Right kidney (tissue), 9 donors: ENCODE measurements around the gene C4BPB.
"Not testable (repeated sequence)": the region's sequence is repeated elsewhere in the genome, so short reads cannot be mapped to it uniquely, and the experiment has no call there.

Source experiments
- DNase-seq: peaks from one replicate; pipeline ENCODE4 v3.0.0-alpha.2; 2016
- long read RNA-seq, 8 donors: transcript quantifications; one replicate each; lab custom pipeline, GENCODE V29; 2026

The C4BPB gene, protein sequence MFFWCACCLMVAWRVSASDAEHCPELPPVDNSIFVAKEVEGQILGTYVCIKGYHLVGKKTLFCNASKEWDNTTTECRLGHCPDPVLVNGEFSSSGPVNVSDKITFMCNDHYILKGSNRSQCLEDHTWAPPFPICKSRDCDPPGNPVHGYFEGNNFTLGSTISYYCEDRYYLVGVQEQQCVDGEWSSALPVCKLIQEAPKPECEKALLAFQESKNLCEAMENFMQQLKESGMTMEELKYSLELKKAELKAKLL
- long read RNA-seq, donor 1: 0 reads
- long read RNA-seq, donor 2, partial matches to known transcripts: 0 of 1 reads
- long read RNA-seq, donor 2, other reads (novel, unspliced or antisense): 0 of 1 reads
- long read RNA-seq, donor 3: 0 reads
- long read RNA-seq, donor 4: 0 reads
- long read RNA-seq, donor 5, partial matches to known transcripts: 0 of 1 reads
- long read RNA-seq, donor 5, other reads (novel, unspliced or antisense): 0 of 1 reads
- long read RNA-seq, donor 6: 0 reads
- long read RNA-seq, donor 7: 0 reads
- long read RNA-seq, donor 8, partial matches to known transcripts: 0 of 2 reads
- long read RNA-seq, donor 8, other reads (novel, unspliced or antisense): 0 of 2 reads

DNA sequence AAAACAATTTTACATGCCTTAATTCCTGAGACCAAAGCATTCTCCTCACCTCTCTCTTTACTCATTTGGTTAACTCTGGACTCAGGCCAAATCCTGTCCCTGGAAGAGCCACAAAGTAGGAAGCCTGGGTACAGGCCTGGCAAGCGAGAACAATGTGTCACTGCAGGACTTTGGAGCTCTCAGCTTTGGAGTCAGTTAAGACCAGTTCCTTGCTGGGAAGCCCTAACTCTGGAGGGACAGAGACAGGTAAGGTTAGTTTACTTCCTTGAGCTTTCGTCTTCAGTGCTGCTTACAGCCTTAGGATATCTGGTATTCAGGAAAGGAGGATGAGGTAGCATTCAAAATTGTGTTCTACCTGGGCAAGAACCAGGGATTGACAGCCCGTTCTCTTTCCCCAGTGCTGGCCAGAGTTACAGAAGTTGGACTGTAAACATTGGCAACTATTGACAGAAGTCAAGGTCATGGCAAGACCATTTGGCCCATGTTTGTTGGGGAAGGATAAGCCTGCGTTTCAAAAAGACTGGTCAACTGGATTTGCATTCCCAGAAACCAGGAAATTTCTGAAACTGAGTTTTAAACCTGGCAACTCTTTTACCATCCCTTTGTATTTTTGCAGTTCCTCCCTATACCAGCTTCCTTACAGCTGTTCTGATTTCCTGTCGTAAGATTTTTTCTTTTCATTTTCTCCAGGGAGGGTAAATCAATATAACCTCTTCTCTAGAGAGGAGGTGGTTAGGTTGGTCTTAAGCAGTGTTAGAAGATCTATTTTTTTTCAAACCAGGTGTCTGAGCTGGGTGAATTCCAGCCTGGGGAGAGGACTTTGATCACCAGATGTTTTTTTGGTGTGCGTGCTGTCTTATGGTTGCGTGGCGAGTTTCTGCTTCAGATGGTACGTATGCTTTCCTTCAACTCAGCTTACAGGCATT, at the start of gene C4BPB:
Gene C4BPB, plus strand, starts transcription at position 160 of the 926 bp plus-strand sequence. Its CDS starts 672 bp downstream, at position 832.
- DNase-seq: no peak

DNA sequence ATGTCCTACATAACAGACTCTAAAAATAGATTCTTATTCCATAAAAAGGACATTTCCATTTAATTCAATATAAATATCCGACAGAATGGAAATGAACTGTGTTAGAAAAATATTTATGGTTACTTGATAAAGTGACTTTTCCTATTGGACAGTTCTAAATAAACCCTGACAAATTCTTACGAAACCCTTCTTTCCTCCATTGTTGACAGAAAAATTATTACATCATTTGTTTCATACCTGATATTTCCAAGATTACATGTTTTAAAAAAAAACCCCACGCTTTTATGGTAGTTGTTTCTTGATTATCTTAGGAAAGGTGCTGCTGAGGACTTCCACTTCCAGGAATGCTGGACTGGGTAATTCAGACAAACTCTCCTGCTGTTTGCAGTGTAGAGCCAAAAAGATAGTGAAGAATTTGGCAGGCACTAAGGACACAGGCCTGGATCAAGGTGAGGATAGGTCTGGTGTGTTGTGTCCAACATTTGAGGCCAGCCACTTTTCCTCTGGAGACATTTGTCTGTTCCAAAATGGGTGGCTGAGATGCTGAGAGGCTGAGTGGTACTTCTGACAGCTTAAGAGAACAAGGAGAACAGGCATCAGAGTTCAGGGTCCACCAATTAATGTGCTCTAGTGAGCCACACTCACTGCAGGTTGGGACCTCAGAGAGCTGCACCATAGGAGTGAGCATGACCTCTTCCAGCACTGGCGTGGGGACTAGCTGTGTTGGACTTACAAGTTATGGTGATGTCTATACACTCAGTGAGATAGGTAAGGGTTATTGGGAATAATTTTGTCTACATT, 49.1 kb upstream of the C4BPB start:
- no peak for DNase-seq

DNA sequence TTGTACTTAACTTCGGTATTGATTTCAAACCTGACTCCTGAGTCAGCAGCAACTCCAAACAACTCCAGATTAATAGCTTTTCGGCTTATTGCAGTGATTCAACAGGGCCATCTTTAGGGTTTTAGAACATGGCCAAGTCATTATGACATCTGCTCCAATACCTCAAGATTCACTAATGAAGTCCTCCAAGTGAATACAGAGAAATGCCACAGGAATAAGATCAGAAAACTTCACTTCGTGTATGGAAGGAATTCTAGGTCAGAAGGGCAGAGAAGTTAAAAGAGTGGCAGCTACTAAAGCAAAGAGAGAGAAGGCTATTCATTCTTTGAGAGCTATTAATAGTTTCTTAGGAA, 48.5 kb upstream of the C4BPB start:
- DNase-seq: no peak

DNA sequence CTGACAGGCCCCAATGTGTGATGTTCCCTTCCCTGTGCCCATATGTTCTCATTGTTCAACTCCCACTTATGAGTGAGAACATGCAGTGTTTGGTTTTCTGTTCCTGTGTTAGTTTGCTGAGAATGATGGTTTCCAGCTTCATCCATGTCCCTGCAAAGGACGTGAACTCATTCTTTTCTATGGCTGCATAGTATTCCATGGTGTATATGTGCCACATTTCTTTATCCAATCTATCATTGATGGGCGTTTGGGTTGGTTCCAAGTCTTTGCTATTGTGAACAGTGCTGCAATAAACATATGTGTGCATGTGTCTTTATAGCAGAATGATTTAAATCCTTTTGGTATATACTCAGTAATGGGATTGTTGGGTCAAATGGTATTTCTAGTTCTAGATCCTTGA, 47.3 kb upstream of the C4BPB start:
- not testable (repeated sequence) for DNase-seq

DNA sequence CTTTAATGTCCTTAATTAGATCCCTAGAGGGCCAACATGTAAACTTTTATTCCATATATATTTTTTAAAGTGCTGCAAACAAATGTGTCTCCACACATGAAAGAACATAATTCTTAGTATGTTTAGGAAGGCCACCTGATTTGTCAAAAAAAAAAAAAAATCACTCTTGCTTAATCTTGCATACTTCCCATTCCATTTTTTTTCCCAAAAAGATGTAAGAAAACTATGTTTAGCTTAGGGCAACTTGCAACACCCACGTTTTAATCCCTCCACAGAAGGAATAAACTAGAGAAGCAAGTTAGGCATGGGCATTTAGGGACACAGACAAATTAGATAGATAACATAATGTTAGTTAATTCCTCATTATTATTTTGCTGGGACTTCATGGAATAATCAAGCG, 43.2 kb upstream of the C4BPB start:
- no peak for DNase-seq

DNA sequence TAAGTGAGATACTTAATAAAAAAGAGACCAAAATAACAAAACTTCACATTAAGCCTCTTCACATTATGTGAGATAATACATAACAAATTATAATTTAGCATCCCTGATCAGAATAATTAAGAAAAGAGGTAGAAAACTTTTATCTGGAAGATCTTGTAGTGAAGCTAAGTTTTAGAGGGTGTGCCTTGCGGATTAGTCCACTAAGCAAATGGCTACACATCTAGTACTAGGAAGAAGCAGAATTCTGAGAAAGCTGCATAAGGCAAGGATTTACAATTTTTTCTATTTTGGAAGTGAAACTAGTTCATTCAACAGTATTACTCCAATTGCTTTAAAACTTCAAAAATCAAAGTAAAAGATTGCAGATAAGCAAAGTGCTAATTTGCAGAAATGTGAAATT, 41.2 kb upstream of the C4BPB start:
- DNase-seq: no peak

DNA sequence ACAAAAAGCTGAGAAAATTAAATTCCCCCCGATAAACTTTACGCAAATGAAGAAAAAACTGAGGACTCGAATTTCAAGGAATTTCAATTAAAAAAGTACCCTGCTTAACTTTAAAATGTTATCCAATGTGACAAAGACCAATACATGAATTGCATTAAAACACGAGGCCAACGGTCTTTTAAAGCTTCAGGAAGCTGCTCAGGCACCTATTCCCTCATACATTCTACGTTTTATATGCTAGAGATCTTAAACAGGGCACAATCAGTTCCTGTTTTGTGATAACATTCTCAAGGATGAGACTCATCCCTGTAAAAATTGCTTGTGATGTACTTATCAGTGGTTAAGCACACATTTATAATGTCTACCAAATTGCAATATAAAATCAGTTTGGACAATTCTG, 40.6 kb upstream of the C4BPB start:
- no peak for DNase-seq

DNA sequence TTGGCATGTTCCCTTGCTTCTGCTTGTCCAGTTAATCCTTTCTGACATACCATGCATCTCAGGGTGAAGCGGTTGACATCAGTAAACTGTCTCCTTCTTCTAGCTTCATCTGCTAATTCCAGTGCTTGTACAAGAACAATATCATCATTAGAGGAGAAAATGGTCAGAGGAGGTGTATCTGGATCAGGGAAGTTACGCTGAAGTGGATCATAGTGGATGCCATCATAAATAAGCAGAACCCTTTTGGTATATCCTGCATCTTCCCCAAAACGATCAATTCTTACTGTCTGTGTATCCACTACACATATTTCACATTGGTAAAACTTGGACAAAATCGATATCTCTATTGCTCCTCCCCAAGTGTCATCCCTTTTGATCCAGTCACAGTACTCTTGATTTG, 39.6 kb upstream of the C4BPB start:
- no peak for DNase-seq

DNA sequence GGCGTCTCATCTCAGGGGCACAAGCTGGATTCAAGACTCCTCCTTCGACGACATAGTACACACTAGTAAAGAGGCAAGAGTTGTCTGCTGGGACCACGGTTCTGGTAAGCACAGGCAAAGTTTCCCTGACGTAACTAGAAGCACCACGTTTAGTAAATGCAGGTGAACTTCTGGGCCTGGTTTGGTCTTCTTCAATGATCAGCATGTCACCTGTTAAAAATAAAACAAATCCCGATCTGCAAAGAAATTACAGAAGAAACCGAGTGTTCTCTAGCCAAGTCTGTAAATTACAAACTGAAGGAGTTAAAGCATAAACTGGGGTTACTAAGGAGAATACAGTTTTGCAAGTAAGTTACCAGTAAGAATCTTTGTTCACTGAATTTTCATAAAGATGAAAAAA, 39.1 kb upstream of the C4BPB start:
- DNase-seq: no peak

DNA sequence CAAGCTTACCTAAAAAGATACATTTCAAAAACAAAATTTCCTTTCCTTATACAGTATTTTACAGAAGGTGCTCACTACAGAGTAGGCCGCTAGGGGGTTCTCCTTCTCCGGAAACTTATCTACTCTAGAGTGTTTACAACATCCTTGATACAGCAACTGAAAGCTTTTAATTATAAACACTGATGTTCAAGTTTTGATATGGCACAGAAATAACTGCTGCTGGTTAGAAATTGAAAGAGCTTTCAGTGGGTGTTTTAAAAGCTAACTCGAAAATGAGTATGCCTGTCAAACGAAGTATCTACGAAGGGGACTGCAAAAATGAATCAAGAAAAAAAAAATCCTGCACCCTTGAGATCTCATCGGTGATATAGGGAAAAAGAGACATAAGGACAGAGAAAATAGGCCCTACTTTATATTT, 38.7 kb upstream of the C4BPB start:
- peak; percentile 45 for DNase-seq

DNA sequence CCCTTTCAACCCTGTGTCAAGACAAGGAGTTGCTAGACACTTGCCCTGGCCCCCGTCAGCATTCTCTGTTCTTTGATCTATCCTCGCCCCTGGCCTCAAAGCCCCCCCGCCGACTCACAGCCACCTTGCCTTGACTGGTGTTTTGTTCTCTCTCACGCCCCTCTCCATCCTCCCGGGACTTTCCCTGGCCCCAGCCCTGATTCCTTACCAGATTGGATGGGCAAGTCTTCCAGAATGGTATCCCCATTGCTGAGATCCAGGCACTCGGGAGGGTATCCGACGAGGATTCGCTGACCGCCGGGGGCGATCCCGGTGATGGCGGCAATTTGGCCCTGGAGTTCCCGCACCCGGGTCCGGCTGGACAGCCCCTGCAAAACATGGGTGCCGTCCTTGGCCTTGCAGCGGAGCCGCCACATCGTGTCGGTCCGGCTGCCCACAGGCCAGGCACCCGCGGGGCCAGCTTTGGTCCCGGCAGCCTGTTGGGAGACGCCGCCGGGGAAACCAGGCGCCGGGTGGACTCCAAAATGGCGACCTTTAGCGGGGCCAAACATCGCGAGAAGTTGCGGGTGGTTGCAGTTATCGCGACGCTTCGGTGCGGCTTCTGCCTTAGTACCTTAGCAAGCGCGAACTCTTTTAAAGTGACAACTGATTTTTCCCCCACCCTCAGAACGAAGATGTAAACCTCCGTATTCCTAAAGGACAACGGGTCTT, 38.0 kb upstream of the C4BPB start:
- peak; percentile 94 for DNase-seq

DNA sequence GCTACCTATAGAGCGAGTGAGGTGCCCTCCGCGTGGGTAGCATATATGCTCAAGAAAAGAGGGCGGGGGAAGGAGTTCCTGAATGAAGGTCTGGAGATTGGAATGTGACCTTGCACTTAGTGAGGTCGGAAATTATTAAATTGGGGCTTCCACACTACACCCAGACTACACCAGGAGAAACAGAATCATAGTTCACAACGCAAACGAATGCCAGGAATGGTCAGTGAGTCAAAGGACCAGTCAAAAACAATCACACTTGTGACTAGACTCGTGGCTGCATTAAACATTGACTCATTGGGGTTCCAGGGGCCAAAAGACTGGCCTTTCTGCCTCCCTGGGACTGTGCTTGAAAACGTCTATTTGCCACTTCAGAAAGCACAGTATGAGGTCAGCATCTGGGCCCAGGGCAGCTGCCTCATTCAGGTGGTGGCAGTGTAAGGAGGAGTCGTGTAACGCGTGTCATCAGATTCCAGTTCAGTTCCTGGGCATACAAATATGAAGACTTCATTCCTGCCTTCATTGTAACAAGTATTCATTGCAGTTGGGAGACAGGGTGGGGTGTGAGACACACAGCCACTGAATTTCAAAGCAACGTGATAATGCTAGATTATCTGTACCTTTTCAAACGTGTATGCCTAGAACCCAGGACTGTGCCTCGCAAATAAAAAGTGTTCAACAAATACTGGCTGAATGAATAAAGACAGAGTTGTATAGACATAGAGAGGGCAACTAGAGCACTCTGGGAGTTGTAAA, 37.3 kb upstream of the C4BPB start, which contains the start of gene YOD1:
Gene YOD1, minus strand, starts transcription at position 18 of the 753 bp plus-strand sequence. CDS start 178 bp downstream, outside the sequence.
- DNase-seq: no peak

DNA sequence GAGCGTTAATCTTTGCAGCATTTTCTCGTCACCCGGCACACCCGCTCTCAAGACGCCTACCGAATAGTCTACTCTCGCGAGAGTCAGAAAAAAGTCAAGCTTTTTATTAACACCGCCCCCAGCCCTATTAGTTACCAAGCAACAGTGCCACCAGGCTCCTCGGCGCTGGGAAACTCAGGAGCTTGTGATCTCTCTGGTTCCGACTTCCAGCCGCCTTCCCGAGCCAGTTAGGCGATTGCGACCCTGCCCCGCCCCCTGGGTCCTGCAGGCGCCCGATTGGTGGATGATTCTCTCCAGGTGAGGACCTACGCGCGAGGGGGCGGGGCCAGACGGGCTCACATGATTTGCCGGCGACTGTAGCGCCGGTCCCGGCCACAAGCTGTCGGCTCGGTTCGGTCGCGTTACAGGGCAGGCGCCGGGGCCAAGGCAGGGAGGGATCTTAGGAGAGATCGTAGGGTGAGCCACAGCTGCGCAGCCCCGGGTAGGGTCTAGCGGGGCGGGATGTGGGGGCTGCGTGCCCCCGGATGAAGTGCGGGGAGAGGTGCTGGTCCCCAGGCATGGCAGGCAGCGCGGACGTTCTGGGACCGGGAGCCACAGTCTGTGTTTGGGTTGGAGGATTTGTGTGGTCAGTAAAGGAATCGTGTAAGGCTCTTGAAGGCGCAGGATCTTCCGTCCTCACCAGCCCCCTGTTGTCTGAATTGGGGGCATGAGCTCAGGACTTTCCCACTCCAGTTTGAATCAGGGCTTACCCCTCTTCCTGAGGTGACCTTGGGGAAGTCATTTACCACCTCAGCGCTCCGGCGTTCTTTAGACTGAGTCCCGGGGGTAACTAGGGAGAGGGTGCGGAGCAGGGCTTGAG, 35.5 kb upstream of the C4BPB start, which contains the start of gene PFKFB2:
Gene PFKFB2, plus strand, starts transcription at position 365 of the 859 bp plus-strand sequence. CDS start 1,443 bp downstream, outside the sequence.
- DNase-seq: peak; percentile 94

DNA sequence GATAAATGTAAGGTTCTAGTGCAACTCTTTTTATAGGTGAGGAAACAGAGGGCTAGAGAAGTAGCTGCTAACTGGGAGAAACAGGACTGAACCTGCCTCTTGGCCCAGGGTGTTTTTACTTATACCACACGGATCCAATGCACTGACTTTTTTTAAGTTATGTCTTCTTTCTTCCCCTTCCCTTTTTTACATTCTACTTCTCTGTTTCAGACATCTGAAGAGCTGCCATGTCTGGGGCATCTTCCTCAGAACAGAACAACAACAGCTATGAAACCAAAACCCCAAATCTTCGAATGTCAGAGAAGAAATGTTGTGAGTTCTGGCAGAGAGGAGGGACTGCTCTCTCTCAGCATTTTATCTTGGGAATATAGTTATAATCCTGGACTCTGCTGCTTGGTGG, 34.2 kb upstream of the C4BPB start:
- DNase-seq: no peak

DNA sequence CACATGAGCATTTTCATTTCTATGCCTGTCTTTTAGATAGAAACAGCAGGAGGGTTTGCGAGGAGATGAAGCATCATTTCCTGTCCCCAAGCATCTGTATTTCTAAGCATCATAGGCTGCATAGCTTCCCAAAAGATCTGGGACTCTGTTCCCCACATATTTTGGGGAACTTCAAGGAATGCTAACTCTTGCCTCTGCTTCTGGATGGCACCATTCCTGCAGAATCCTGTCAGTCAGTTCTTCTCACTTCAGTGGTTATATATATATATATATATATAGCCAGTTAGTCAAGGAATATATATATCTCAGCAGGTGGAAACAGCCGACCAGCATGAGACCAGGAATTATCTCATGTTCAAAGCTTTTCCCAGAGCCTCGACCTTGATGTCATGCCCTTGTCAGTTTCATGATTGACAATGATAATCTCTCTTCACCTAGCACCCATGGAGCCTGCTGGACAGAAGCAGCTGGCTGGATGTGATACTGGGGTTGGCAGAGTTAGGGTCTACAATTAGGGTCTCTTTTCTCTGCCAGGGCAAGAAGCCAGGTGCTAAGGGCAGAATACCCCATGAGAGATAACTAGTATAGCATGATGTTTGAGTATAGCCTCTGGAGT, 33.2 kb upstream of the C4BPB start:
- DNase-seq: no peak

DNA sequence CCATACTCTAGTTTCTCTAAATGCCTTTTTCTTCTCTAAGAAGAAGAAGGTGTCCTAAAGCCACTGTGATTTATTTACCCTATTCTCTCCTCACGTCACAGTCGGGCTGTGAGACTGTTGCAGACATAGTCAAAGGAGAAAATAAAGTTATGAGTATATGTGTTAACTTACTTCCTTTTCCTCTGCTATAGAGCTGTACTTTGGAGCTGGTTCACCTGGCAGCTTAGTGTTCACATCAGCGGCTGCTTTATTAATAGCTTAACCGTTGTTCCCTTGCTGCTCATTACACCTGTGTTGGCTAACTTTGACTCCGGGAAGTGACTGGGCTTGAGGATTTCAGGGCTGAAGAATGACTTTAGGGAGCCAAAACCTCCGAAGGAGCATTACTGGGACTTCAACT, 32.0 kb upstream of the C4BPB start:
- DNase-seq: no peak

DNA sequence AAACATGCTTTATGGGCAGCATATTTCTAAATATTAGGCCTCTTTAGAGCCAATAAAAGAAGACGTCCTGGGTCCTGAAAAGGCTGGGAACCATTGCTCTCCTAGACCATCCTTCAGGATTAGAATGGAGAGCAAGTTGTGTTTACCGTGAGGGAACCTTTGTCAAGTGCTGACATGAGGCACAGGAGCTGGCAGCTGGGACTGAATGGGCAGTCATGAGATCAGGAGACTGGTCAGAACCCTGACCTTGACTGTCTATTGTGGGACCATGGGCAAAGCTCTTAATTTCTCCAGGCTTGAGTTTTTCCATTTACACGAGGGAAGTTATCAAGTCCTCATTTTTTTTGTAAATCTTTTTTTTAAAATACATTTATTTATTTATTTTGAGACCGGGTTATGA, 30.4 kb upstream of the C4BPB start:
- no peak for DNase-seq

DNA sequence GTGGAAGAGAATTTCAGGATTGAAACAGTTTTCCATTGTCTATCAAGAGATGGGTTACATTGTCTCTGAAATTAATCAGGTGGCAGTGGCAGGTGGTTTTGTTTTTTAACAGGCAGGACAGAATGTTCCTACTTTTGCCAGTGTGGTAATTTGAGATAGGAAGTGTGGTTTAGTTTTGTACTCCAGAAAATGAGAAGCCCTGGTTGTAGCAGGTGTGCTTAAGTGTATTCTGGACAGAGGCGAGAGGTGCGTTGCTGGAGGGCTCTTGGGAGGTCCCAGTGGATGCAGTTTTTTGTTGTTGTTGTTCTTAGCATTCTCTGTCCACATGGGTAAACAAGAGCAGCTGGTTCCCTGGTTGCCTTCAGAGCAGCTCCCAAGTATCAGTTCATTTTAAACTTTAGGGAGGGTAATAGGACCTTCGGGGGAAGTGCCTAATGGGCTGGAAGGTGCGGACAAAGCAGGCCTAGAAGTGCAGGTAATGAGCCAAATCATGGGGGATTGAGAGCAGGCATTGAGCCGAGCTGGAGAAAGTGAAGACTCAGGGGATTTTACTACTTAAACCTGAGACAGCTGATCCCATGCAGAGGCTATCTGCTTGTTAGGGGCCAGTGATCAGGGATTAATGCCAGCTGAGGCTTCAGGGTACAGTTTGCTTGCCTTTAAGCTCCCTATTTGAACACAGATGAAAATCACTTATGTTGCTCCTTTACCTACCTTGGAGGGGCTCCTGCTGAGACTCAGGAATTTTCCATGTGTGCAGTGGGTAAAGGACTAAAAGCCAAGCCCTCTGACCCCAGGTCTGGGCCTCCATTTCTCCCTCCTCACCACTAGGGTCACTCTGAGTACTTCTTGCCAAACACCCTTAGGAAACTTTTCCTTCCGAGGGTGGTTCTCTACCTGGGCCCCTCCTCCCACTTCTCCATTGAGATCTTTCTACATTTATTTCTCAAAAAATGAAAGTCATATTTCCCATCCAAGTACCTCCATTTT, 29.5 kb upstream of the C4BPB start:
- DNase-seq: no peak
